CD4-positive, CD25-positive, alpha-beta regulatory T cell (primary cell): ENCODE measurements around the gene SARNP. TPM values are rescaled to one million over a fixed set of nuclear protein-coding genes. Genes with fewer than 3 reads are reported as not detected.

Source experiments
- ATAC-seq, 2 donors: fragments of 150-1000 bp; cut with Tn5 transposase; one replicate each; pipeline ENCODE4 v1.10.0; 2021; ENCODE audit warnings: low read depth in 2 of 2, moderate number of reproducible peaks in 2 of 2, moderate library complexity in 1 of 2
- DNase-seq, 3 donors: peaks; one replicate each; pipeline versions ENCODE4 v3.0.0 to v3.0.0-alpha.2; 2012 to 2022; ENCODE audit warnings: mixed read lengths in 1 of 3
- H3K27ac ChIP-seq: one replicate; pipeline ENCODE4 v1.7.0; 2013; ENCODE audit warnings: mild to moderate bottlenecking, low read length; ENCODE audit not compliant: insufficient read depth, poor library complexity, severe bottlenecking
- H3K27me3 ChIP-seq: one replicate; pipeline ENCODE4 v1.7.0; 2013; ENCODE audit warnings: low read length; ENCODE audit not compliant: control insufficient read depth, insufficient read depth
- H3K36me3 ChIP-seq: one replicate; pipeline ENCODE4 v1.7.0; 2013; ENCODE audit warnings: mild to moderate bottlenecking, low read length, moderate library complexity; ENCODE audit not compliant: control insufficient read depth, insufficient read depth
- H3K4me1 ChIP-seq: 2 replicates; pipeline ENCODE4 v1.7.0; 2013; ENCODE audit warnings: mild to moderate bottlenecking, low read length; ENCODE audit not compliant: insufficient read depth, control insufficient read depth, poor library complexity, severe bottlenecking
- H3K4me3 ChIP-seq: one replicate; pipeline ENCODE4 v1.7.0; 2013; ENCODE audit warnings: low read depth, mild to moderate bottlenecking, low read length, moderate library complexity
- H3K9me3 ChIP-seq, 2 experiments: 1 replicate in 1 of 2; 2 replicates in 1 of 2; pipeline ENCODE4 v1.7.0; 2013; ENCODE audit warnings: low read length in 2 of 2, mild to moderate bottlenecking in 1 of 2, moderate library complexity in 1 of 2; ENCODE audit not compliant: control insufficient read depth in 2 of 2
- H3K27ac Mint-ChIP-seq, 3 donors: one replicate each; pipeline ENCODE4 v1.8.0; 2020 to 2022; ENCODE audit warnings: mild to moderate bottlenecking in 3 of 3, mixed read lengths in 3 of 3, moderate library complexity in 2 of 3
- H3K27me3 Mint-ChIP-seq: one replicate; pipeline ENCODE4 v1.8.0; 2022; ENCODE audit warnings: mild to moderate bottlenecking, mixed read lengths
- H3K36me3 Mint-ChIP-seq: one replicate; pipeline ENCODE4 v1.8.0; 2020; ENCODE audit warnings: mixed read lengths
- H3K4me1 Mint-ChIP-seq, 4 donors: one replicate each; pipeline ENCODE4 v1.8.0; 2020 to 2022; ENCODE audit warnings: mixed read lengths in 4 of 4, mild to moderate bottlenecking in 1 of 4
- H3K4me3 Mint-ChIP-seq, 4 donors: one replicate each; pipeline ENCODE4 v1.8.0; 2020 to 2022; ENCODE audit warnings: mild to moderate bottlenecking in 4 of 4, mixed read lengths in 4 of 4, moderate library complexity in 3 of 4
- H3K9me3 Mint-ChIP-seq, 7 donors: one replicate each; pipeline ENCODE4 v1.8.0; 2020 to 2022; ENCODE audit warnings: mixed read lengths in 7 of 7, mild to moderate bottlenecking in 3 of 7, moderate library complexity in 2 of 7
- polyA plus RNA-seq, 4 donors: library from polyadenylated mRNA; unstranded; fragments of 300-500 nt; fragmentation: Illumina TruSeq; gene quantifications; one replicate each; pipeline ENCODE4 v1.2.3, GENCODE V29; 2021
- total RNA-seq: library from RNA; stranded (reverse); gene quantifications from one replicate; pipeline ENCODE4 v1.2.3, GENCODE V29; 2022

The SARNP gene
- total and polyA plus RNA-seq, 5 donors from 2014 or later, result 49.3 to 159 (median 123) TPM

DNA sequence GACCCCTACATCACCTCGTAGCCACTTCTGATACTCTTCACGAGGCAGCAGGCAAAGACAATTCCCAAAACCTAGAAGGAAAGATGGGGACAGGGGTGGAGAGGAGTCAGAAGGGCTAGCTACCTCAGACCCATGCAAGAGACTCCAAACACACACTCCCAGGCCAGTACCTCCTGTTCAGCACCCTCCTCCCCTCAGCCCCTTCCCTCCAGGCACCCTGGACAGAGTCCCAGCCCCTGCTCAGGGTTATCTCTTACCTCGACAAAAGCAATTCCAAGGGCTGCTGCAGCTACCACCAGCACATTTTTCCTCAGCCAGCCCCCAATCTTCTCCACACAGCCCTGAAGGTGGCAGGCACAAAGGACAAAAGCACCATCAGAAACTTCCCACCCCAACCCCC, 92.0 kb downstream of the SARNP start:
- Mint-ChIP-seq H3K4me3 (peak overlapping the region in 3 of 4 donors; percentile 62 to 77 (median 75)), H3K36me3 (peaks cover 4% of the 10 kb centered on the region), H3K4me1 (peaks cover 6 to 44% (median 29%) of the 10 kb centered on the region in 4 donors), H3K27me3 (no peaks in the 10 kb centered on the region), H3K27ac (peak overlapping the region in 2 of 3 donors; percentile 9 to 15), H3K9me3 (peaks cover 0 to 2% (median 0%) of the 10 kb centered on the region in 7 donors)
- Histone ChIP-seq H3K27ac (no peak overlapping the region), H3K36me3 (peaks cover 8% of the 10 kb centered on the region), H3K4me1 (peaks cover 39% of the 10 kb centered on the region), H3K9me3 (no peaks in the 10 kb centered on the region), H3K4me3 (no peak overlapping the region), H3K27me3 (no peaks in the 10 kb centered on the region)
- no peak for ATAC-seq
- DNase-seq, result no peak

DNA sequence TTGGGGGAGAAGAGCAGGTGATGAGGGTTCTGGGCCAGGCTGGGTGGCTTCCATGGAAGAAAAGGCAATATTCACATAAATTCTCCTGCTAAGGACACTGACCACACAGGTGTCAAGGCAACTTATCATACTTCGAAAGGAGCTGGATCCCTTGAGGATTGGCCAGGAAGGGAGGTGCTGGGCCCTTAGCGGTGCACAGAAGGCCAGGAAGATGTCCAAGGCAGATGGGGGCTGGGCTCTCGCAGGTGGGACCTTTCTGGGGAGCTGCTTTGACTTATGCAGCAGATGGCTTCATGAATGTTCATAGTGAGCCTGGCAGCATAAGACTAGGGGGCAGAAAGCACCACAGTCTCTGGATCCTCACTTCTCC, 92.6 kb downstream of the SARNP start:
- Histone ChIP-seq H3K4me3 (no peak overlapping the region), H3K9me3 (no peaks in the 10 kb centered on the region), H3K36me3 (peaks cover 11% of the 10 kb centered on the region), H3K4me1 (peaks cover 33% of the 10 kb centered on the region), H3K27ac (no peak overlapping the region), H3K27me3 (no peaks in the 10 kb centered on the region)
- Mint-ChIP-seq H3K4me3 (peak overlapping the region in 2 of 4 donors; percentile 16 to 75), H3K4me1 (peaks cover 3 to 38% (median 22%) of the 10 kb centered on the region in 4 donors), H3K27ac (peak overlapping the region in 2 of 3 donors; percentile 37 to 63), H3K36me3 (peaks cover 4% of the 10 kb centered on the region), H3K9me3 (peaks cover 0 to 2% (median 0%) of the 10 kb centered on the region in 7 donors), H3K27me3 (no peaks in the 10 kb centered on the region)
- no peak for ATAC-seq
- DNase-seq, result no peak

- peak overlapping the region in 2 of 3 donors; percentile 37 to 63 for H3K27ac Mint-ChIP-seq
- no peaks in the 10 kb centered on the region for H3K27me3 ChIP-seq
- peak overlapping the region in 2 of 4 donors; percentile 16 to 55 for H3K4me3 Mint-ChIP-seq
- H3K9me3 Mint-ChIP-seq, result peaks cover 0 to 2% (median 0%) of the 10 kb centered on the region in 7 donors
- H3K27ac ChIP-seq, result peak overlapping the region; percentile 23
- no peaks in the 10 kb centered on the region for H3K27me3 Mint-ChIP-seq
- peaks cover 16% of the 10 kb centered on the region for H3K36me3 ChIP-seq
- no peaks in the 10 kb centered on the region for H3K9me3 ChIP-seq
- H3K4me3 ChIP-seq, result no peak overlapping the region
- H3K4me1 ChIP-seq, result peaks cover 28% of the 10 kb centered on the region
- DNase-seq (peak; percentile 50 to 79 (median 60)), ATAC-seq (peak; percentile 62 to 68)
- H3K36me3 Mint-ChIP-seq, result peaks cover 4% of the 10 kb centered on the region
- peaks cover 0 to 34% (median 18%) of the 10 kb centered on the region in 4 donors for H3K4me1 Mint-ChIP-seq
These were observed 93.1 kb downstream of the SARNP start for GRCh38 chr12:55724226-55724939.

DNA sequence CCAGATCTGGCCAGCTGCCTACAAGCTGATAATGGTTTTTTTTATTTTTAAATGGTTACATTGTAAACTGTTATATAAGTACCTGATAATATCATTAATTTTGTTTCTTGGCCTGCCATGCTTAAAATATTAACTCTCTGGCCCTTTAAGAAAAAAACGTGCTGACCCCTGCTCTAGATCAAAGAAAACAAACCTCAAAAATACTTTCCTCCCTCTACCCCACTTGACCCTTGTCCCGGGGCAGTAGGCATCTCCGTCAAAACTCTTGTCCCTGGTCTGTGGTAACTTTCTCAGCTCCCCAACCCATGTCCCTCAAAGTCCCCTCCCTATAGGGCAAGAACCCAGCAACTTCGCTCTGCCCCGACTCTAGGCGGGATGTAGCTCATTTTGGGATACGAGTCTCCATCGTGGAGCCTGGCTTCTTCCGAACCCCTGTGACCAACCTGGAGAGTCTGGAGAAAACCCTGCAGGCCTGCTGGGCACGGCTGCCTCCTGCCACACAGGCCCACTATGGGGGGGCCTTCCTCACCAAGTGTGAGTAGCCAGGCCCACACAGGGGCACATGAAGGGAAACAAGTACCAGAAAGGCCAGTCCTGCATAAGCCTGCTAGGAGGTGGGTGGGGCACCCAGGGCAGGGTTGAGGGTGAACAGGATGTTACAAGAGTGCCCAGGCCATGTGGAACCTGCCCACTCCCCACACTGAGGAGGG, 93.9 kb downstream of the SARNP start:
- peaks cover 25% of the 10 kb centered on the region for H3K4me1 ChIP-seq
- peaks cover 0 to 35% (median 18%) of the 10 kb centered on the region in 4 donors for H3K4me1 Mint-ChIP-seq
- no peak for DNase-seq
- no peak for ATAC-seq
- peaks cover 4% of the 10 kb centered on the region for H3K36me3 Mint-ChIP-seq
- no peak overlapping the region for H3K27ac Mint-ChIP-seq
- no peaks in the 10 kb centered on the region for H3K9me3 ChIP-seq
- no peaks in the 10 kb centered on the region for H3K27me3 Mint-ChIP-seq
- H3K9me3 Mint-ChIP-seq, result peaks cover 0 to 2% (median 0%) of the 10 kb centered on the region in 7 donors
- H3K27ac ChIP-seq, result no peak overlapping the region
- peak overlapping the region in 1 of 4 donors; percentile 29 for H3K4me3 Mint-ChIP-seq
- H3K4me3 ChIP-seq, result no peak overlapping the region
- H3K36me3 ChIP-seq, result peaks cover 23% of the 10 kb centered on the region
- no peaks in the 10 kb centered on the region for H3K27me3 ChIP-seq

DNA sequence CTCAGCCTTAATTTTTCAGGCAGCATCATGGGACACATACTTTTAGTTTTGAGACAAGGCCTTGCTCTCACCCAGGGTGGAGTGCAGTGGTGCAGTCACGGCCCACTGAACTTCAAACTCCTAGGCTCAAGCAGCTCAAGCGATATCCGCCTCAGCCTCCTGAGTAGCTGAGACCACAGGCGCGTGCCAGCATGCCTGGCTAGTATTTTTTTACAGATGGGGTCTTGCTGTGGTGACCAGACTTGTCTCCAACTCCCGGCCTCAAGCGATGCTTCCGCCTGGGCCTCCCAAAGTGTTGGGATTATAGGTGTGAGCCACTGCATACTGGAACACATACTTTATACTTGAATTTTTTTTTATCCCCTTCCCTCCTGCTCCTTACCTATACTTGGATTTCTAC, 94.6 kb downstream of the SARNP start:
- Histone ChIP-seq H3K36me3 (peaks cover 25% of the 10 kb centered on the region), H3K4me3 (no peak overlapping the region), H3K27ac (no peak overlapping the region), H3K9me3 (no peaks in the 10 kb centered on the region), H3K27me3 (no peaks in the 10 kb centered on the region), H3K4me1 (peaks cover 28% of the 10 kb centered on the region)
- Mint-ChIP-seq H3K4me3 (peak overlapping the region in 2 of 4 donors; percentile 10 to 29), H3K4me1 (peaks cover 0 to 42% (median 22%) of the 10 kb centered on the region in 4 donors), H3K27ac (no peak overlapping the region), H3K36me3 (peaks cover 7% of the 10 kb centered on the region), H3K27me3 (no peaks in the 10 kb centered on the region), H3K9me3 (peaks cover 0 to 2% (median 0%) of the 10 kb centered on the region in 7 donors)
- DNase-seq (no peak), ATAC-seq (no peak)

- Mint-ChIP-seq H3K4me3 (peak overlapping the region in 2 of 4 donors; percentile 19 to 43), H3K27ac (no peak overlapping the region), H3K27me3 (no peaks in the 10 kb centered on the region)
These were observed 95.8 kb downstream of the SARNP start for GRCh38 chr12:55721601-55722213.

DNA sequence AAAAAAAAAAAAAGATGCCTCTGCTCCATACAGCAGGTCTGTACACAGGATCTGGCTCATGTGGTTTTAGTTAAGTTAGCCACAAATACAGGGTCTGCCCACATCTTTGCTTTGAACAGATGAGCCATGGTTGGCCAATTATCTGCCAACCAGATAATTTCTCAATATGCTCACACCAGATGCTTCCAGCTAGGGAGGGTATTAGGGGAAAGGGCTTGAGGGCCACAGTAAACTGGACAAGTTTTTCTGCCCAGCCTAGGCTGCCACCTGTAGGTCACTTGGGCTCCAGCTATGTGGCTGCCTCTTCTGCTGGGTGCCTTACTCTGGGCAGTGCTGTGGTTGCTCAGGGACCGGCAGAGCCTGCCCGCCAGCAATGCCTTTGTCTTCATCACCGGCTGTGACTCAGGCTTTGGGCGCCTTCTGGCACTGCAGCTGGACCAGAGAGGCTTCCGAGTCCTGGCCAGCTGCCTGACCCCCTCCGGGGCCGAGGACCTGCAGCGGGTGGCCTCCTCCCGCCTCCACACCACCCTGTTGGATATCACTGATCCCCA, 96.6 kb downstream of the SARNP start:
- H3K9me3 ChIP-seq, result no peaks in the 10 kb centered on the region
- no peak overlapping the region for H3K27ac Mint-ChIP-seq
- DNase-seq, result no peak
- no peaks in the 10 kb centered on the region for H3K27me3 ChIP-seq
- peaks cover 0 to 44% (median 29%) of the 10 kb centered on the region in 4 donors for H3K4me1 Mint-ChIP-seq
- H3K36me3 ChIP-seq, result peaks cover 25% of the 10 kb centered on the region
- H3K9me3 Mint-ChIP-seq, result peaks cover 0 to 2% (median 0%) of the 10 kb centered on the region in 7 donors
- H3K4me3 ChIP-seq, result no peak overlapping the region
- peaks cover 7% of the 10 kb centered on the region for H3K36me3 Mint-ChIP-seq
- H3K4me1 ChIP-seq, result peaks cover 34% of the 10 kb centered on the region
- no peaks in the 10 kb centered on the region for H3K27me3 Mint-ChIP-seq
- no peak for ATAC-seq
- H3K4me3 Mint-ChIP-seq, result no peak overlapping the region
- H3K27ac ChIP-seq, result no peak overlapping the region

More at GRCh38 chr12:55721601-55722213, 95.8 kb downstream of the SARNP start:
- no peaks in the 10 kb centered on the region for H3K27me3 ChIP-seq
- no peak overlapping the region for H3K27ac ChIP-seq
- no peaks in the 10 kb centered on the region for H3K9me3 ChIP-seq
- H3K4me3 ChIP-seq, result no peak overlapping the region
- Mint-ChIP-seq H3K9me3 (peaks cover 0 to 2% (median 0%) of the 10 kb centered on the region in 7 donors), H3K36me3 (peaks cover 7% of the 10 kb centered on the region), H3K4me1 (peaks cover 0 to 45% (median 27%) of the 10 kb centered on the region in 4 donors)
- ATAC-seq (no peak), DNase-seq (no peak)
- H3K36me3 ChIP-seq, result peaks cover 25% of the 10 kb centered on the region
- peaks cover 28% of the 10 kb centered on the region for H3K4me1 ChIP-seq
